ENCODE measurements around the gene EYS.

DNA sequence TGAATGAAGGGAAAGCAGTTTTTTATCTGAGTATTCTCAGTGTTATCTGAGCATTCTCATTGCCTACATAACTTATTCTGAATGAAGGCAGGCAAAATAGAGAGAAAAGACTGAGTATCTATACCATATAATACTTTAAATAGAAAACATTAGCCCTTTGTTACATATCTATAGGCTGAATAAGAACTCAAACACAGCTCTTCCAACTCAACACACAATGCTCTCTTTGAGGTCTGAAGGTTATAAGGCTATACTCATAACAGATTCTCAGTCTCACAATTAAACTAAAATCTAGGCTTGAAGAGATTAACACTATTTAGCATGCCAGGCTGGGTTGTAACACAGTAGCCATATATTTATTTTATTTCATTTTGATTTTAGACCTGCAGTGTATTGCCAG is 56.9 kb downstream of the EYS start:
- TF ChIP-seq TAF1 (IDR thresholded peaks at IDR 0.05; ENCODE audit: borderline replicate concordance, insufficient read depth, low read length) = no peak
- no peak for TF ChIP-seq POLR2AphosphoS5 (IDR thresholded peaks at IDR 0.05; ENCODE audit: low read depth, low read length)
